Eye (tissue), 1 donor: ENCODE measurements around the gene ARNT2.
A peak's percentile ranks its signal among the peaks of the same experiment; 100 is the strongest.
"Not testable (repeated sequence)": the region's sequence is repeated elsewhere in the genome, so short reads cannot be mapped to it uniquely, and the experiment has no call there.

Experiments used
- DNase-seq: peaks from one replicate; pipeline ENCODE4 v3.0.0-alpha.2; 2015

The ARNT2 gene

GRCh38 chr15:80494351-80494751 is 90.2 kb downstream of the ARNT2 start:
- DNase-seq: no peak

GRCh38 chr15:80494756-80495155 is 90.6 kb downstream of the ARNT2 start:
- no peak for DNase-seq

- DNase-seq: no peak
Measured at GRCh38 chr15:80495401-80495942, 91.3 kb downstream of the ARNT2 start.

GRCh38 chr15:80496096-80496495 is 91.9 kb downstream of the ARNT2 start:
- DNase-seq: no peak

- DNase-seq: no peak
Measured at GRCh38 chr15:80497221-80497620, 93.0 kb downstream of the ARNT2 start.

- no peak for DNase-seq
Measured at GRCh38 chr15:80498652-80499051, 94.5 kb downstream of the ARNT2 start.

- DNase-seq: no peak
Measured at GRCh38 chr15:80500021-80500420, 95.8 kb downstream of the ARNT2 start.

GRCh38 chr15:80501476-80501875 is 97.3 kb downstream of the ARNT2 start:
- DNase-seq: peak; percentile 58

GRCh38 chr15:80502782-80503181 is 98.6 kb downstream of the ARNT2 start:
- DNase-seq: no peak

GRCh38 chr15:80503319-80503952 is 99.3 kb downstream of the ARNT2 start:
- DNase-seq: peak; percentile 50

- no peak for DNase-seq
Measured at GRCh38 chr15:80504931-80505330, 100.7 kb downstream of the ARNT2 start.

GRCh38 chr15:80506286-80506893 is 102.2 kb downstream of the ARNT2 start:
- no peak for DNase-seq

GRCh38 chr15:80507131-80507530 is 102.9 kb downstream of the ARNT2 start:
- DNase-seq: no peak

- DNase-seq: peak; percentile 62
Measured at GRCh38 chr15:80507638-80508316, 103.6 kb downstream of the ARNT2 start.

GRCh38 chr15:80508783-80509182 is 104.6 kb downstream of the ARNT2 start:
- DNase-seq: no peak

GRCh38 chr15:80509800-80510199 is 105.6 kb downstream of the ARNT2 start:
- no peak for DNase-seq

GRCh38 chr15:80510985-80511384 is 106.8 kb downstream of the ARNT2 start:
- DNase-seq: not testable (repeated sequence)

GRCh38 chr15:80512726-80513660 is 108.8 kb downstream of the ARNT2 start:
- no peak for DNase-seq

- DNase-seq: no peak
Measured at GRCh38 chr15:80514071-80514780, 110.0 kb downstream of the ARNT2 start.

GRCh38 chr15:80517290-80517689 is 113.1 kb downstream of the ARNT2 start:
- DNase-seq: no peak

GRCh38 chr15:80518522-80518921 is 114.3 kb downstream of the ARNT2 start:
- DNase-seq: no peak

- no peak for DNase-seq
Measured at GRCh38 chr15:80523746-80524145, 119.6 kb downstream of the ARNT2 start.
